HepG2 (cell line): ENCODE data around the gene ELL. TPM values are rescaled to one million over a fixed set of nuclear protein-coding genes. Genes with fewer than 3 reads are reported as not detected.

ENCODE experiments used
- ARID4A ChIP-seq: sonication (generic); formaldehyde crosslinking; IDR thresholded peaks from 2 replicates; pipeline ENCODE4 v1.5.0; 2020; ENCODE audit warnings: mild to moderate bottlenecking, missing genetic modification reagents, borderline replicate concordance
- FOXA3 ChIP-seq: IDR thresholded peaks from 2 replicates; pipeline ENCODE4 v1.6.1; 2016; ENCODE audit warnings: missing genetic modification reagents, missing compliant biosample characterization
- FOXP4 ChIP-seq: sonication (generic); formaldehyde crosslinking; IDR thresholded peaks from 2 replicates; pipeline ENCODE4 v1.4.0; 2020; ENCODE audit warnings: missing genetic modification reagents
- HMGXB4 ChIP-seq, 2 experiments: sonication (generic) in 1 of 2; formaldehyde crosslinking in 1 of 2; IDR thresholded peaks; 2 replicates each; pipeline versions ENCODE4 v1.4.0 to v1.6.1; 2018 to 2020; ENCODE audit warnings: missing genetic modification reagents in 2 of 2, borderline replicate concordance in 1 of 2, low read depth in 1 of 2, mild to moderate bottlenecking in 1 of 2, missing biosample characterization in 1 of 2
- IRF1 ChIP-seq: sonication (generic); formaldehyde crosslinking; IDR thresholded peaks from 2 replicates; pipeline ENCODE4 v1.4.0; 2020; ENCODE audit warnings: low read depth, mild to moderate bottlenecking, missing genetic modification reagents
- IRX3 ChIP-seq: sonication (generic); formaldehyde crosslinking; IDR thresholded peaks from 2 replicates; pipeline ENCODE4 v1.8.1; 2023; ENCODE audit warnings: mild to moderate bottlenecking, low read depth, missing genetic modification reagents, borderline replicate concordance
- MXD4 ChIP-seq: IDR thresholded peaks from 2 replicates; pipeline ENCODE4 v1.6.1; 2016; ENCODE audit warnings: mild to moderate bottlenecking, missing biosample characterization, missing genetic modification reagents
- ZNF263 ChIP-seq: sonication (generic); formaldehyde crosslinking; IDR thresholded peaks from 2 replicates; pipeline ENCODE4 v1.4.0; 2020; ENCODE audit warnings: missing genetic modification reagents
- ZNF740 ChIP-seq: sonication (generic); formaldehyde crosslinking; IDR thresholded peaks from 2 replicates; pipeline ENCODE4 v1.4.0; 2020; ENCODE audit warnings: missing genetic modification reagents
- ZNF841 ChIP-seq: sonication (generic); formaldehyde crosslinking; IDR thresholded peaks from 2 replicates; pipeline ENCODE4 v1.8.1; 2023; ENCODE audit warnings: missing genetic modification reagents, borderline replicate concordance
- polyA plus RNA-seq, 8 experiments: library from polyadenylated mRNA; depleted of rRNA in 3 of 8; stranded (reverse) in 7 of 8; unstranded in 1 of 8; fragments of >200 nt; fragmentation: Illumina TruSeq in 4 of 8; extraction: Trizol in 4 of 8; gene quantifications; 2 replicates each; pipeline versions ENCODE4 v1.2.1 to v1.2.3, GENCODE V29; 2011 to 2016; ENCODE audit warnings: low read depth in 4 of 8, missing spikeins in 1 of 8, mixed read lengths in 1 of 8; ENCODE audit not compliant: insufficient read depth in 1 of 8
- total RNA-seq, 5 experiments: library from RNA; depleted of rRNA; stranded (reverse); fragments of >200 nt; fragmentation: Illumina TruSeq; extraction: Trizol; gene quantifications; 2 replicates each; pipeline ENCODE4 v1.2.3, GENCODE V29; 2016; ENCODE audit warnings: low read depth in 1 of 5

Gene ELL
- total and polyA plus RNA-seq, 2 of the 13 experiments (the other 11 are each of a cell fraction or from before 2014, with no cell fraction given): 3.7 to 5.4 TPM

- TF ChIP-seq MXD4 (0 out of 2 replicates have a peak, but pooled peaks have one; percentile 34), FOXA3 (CRISPR knock-in tag) (peak; percentile 86), IRX3 (CRISPR knock-in tag) (no peak), ZNF263 (CRISPR knock-in tag) (peak; percentile 96), IRF1 (no peak), FOXP4 (CRISPR knock-in tag) (peak; percentile 41; the same call in 1 of the 2 replicates), ARID4A (CRISPR knock-in tag) (peak; percentile 27; the same call in 1 of the 2 replicates), ZNF841 (no peak), ZNF740 (CRISPR knock-in tag) (no peak), HMGXB4 (CRISPR knock-in tag; IDR thresholded peaks at IDR 0.05; ENCODE audit: borderline replicate concordance in 1 of 2, low read depth in 1 of 2) (no peak)
These were observed 57.2 kb downstream of the ELL start (continued) for GRCh38 chr19:18464646-18465045.
